Naive thymus-derived CD8-positive, alpha-beta T cell (primary cell): ENCODE measurements around the gene LRRC4C. TPM values are rescaled to one million over a fixed set of nuclear protein-coding genes. Genes with fewer than 3 reads are reported as not detected.

Experiments
- ATAC-seq, 2 donors: fragments of 150-1000 bp; cut with Tn5 transposase in 1 of 2; sonication (Bioruptor Pico), chemical (Tn5 transposase) in 1 of 2; 1 replicate in 1 of 2; 2 replicates in 1 of 2; pipeline ENCODE4 v1.10.0; 2021; ENCODE audit warnings: mild to moderate bottlenecking in 2 of 2, moderate library complexity in 2 of 2
- POLR2A ChIA-PET: fragments of 350-600 bp; sonication (Branson Sonifier 250); formaldehyde crosslinking; loops from one replicate; lab custom pipeline; 2021; ENCODE audit warnings: antibody characterized with exemption; lab: Charles Lee
- DNase-seq, 10 donors: peaks; one replicate each; pipeline versions ENCODE4 v3.0.0 to v3.0.0-alpha.2; 2020 to 2022
- H3K27ac Mint-ChIP-seq, 10 donors: one replicate each; pipeline ENCODE4 v1.8.0; 2020 to 2022; ENCODE audit warnings: mild to moderate bottlenecking in 10 of 10, mixed read lengths in 10 of 10, moderate library complexity in 4 of 10, inconsistent platforms in 1 of 10
- H3K27me3 Mint-ChIP-seq, 5 donors: one replicate each; pipeline ENCODE4 v1.8.0; 2021 to 2022; ENCODE audit warnings: mixed read lengths in 5 of 5
- H3K36me3 Mint-ChIP-seq, 3 donors: one replicate each; pipeline ENCODE4 v1.8.0; 2020 to 2022; ENCODE audit warnings: mixed read lengths in 3 of 3, mild to moderate bottlenecking in 2 of 3, inconsistent platforms in 1 of 3
- H3K4me1 Mint-ChIP-seq, 4 donors: one replicate each; pipeline ENCODE4 v1.8.0; 2021 to 2022; ENCODE audit warnings: mixed read lengths in 4 of 4
- H3K4me3 Mint-ChIP-seq, 10 donors: one replicate each; pipeline ENCODE4 v1.8.0; 2020 to 2022; ENCODE audit warnings: mild to moderate bottlenecking in 10 of 10, mixed read lengths in 10 of 10, moderate library complexity in 6 of 10, inconsistent platforms in 1 of 10
- H3K9me3 Mint-ChIP-seq, 9 donors: one replicate each; pipeline ENCODE4 v1.8.0; 2020 to 2022; ENCODE audit warnings: mixed read lengths in 9 of 9, mild to moderate bottlenecking in 3 of 9, inconsistent platforms in 1 of 9, moderate library complexity in 1 of 9
- polyA plus RNA-seq, 3 donors: library from polyadenylated mRNA; unstranded; fragments of 300-500 nt; fragmentation: Illumina TruSeq; gene quantifications; one replicate each; pipeline ENCODE4 v1.2.3, GENCODE V29; 2021
- total RNA-seq, 8 experiments: library from RNA in 2 of 8; stranded (reverse) in 2 of 8; gene quantifications; one replicate each; pipeline ENCODE4 v1.2.3 and lab custom pipeline; 2021 to 2026

LRRC4C gene
- total and polyA plus RNA-seq, 5 experiments from 2014 or later = not detected

- Mint-ChIP-seq H3K4me3 (no peak overlapping the region), H3K4me1 (no peaks in the 10 kb centered on the region), H3K36me3 (peaks cover 0 to 17% (median 0%) of the 10 kb centered on the region in 3 donors), H3K27me3 (no peaks in the 10 kb centered on the region), H3K9me3 (peaks cover 14 to 70% (median 31%) of the 10 kb centered on the region in 9 donors), H3K27ac (no peak overlapping the region)
- ATAC-seq = no peak
- DNase-seq = no peak
- POLR2A ChIA-PET = no interaction called here
Observed at GRCh38 chr11:40444151-40444550, 1015.3 kb downstream of the LRRC4C start.

GRCh38 chr11:40435344-40435743 lies 1024.1 kb downstream of the LRRC4C start:
- ATAC-seq = no peak
- H3K27me3 Mint-ChIP-seq = no peaks in the 10 kb centered on the region

GRCh38 chr11:40434926-40435325 lies 1024.5 kb downstream of the LRRC4C start:
- Mint-ChIP-seq H3K27ac (no peak overlapping the region), H3K27me3 (no peaks in the 10 kb centered on the region), H3K4me1 (no peaks in the 10 kb centered on the region), H3K36me3 (peaks cover 0 to 10% (median 4%) of the 10 kb centered on the region in 3 donors), H3K9me3 (peaks cover 2 to 43% (median 21%) of the 10 kb centered on the region in 9 donors), H3K4me3 (no peak overlapping the region)
- ATAC-seq (no peak), DNase-seq (no peak)
- POLR2A ChIA-PET = no interaction called here

More at GRCh38 chr11:40435344-40435743, 1024.1 kb downstream of the LRRC4C start:
- Mint-ChIP-seq H3K4me3 (no peak overlapping the region), H3K4me1 (no peaks in the 10 kb centered on the region), H3K9me3 (peaks cover 2 to 42% (median 21%) of the 10 kb centered on the region in 9 donors), H3K27ac (no peak overlapping the region), H3K36me3 (peaks cover 0 to 10% (median 4%) of the 10 kb centered on the region in 3 donors)
- no peak for DNase-seq
- POLR2A ChIA-PET = no interaction called here

GRCh38 chr11:40432358-40432757 lies 1027.1 kb downstream of the LRRC4C start:
- Mint-ChIP-seq H3K9me3 (peaks cover 5 to 39% (median 16%) of the 10 kb centered on the region in 9 donors), H3K27me3 (no peaks in the 10 kb centered on the region), H3K27ac (no peak overlapping the region), H3K4me1 (no peaks in the 10 kb centered on the region), H3K36me3 (peaks cover 0 to 10% (median 0%) of the 10 kb centered on the region in 3 donors), H3K4me3 (no peak overlapping the region)
- no peak for ATAC-seq
- no peak for DNase-seq
- POLR2A ChIA-PET = no interaction called here

- no peak for DNase-seq
Observed at GRCh38 chr11:40425168-40425567, 1034.3 kb downstream of the LRRC4C start.

GRCh38 chr11:40421208-40421981 lies 1038.1 kb downstream of the LRRC4C start:
- Mint-ChIP-seq H3K9me3 (peaks cover 8 to 46% (median 16%) of the 10 kb centered on the region in 9 donors), H3K4me1 (no peaks in the 10 kb centered on the region), H3K27ac (no peak overlapping the region), H3K4me3 (no peak overlapping the region), H3K36me3 (no peaks in the 10 kb centered on the region), H3K27me3 (no peaks in the 10 kb centered on the region)
- POLR2A ChIA-PET = no interaction called here
- ATAC-seq = no peak
- no peak for DNase-seq

More at GRCh38 chr11:40425168-40425567, 1034.3 kb downstream of the LRRC4C start:
- POLR2A ChIA-PET = no interaction called here
- peaks cover 0 to 5% (median 0%) of the 10 kb centered on the region in 3 donors for H3K36me3 Mint-ChIP-seq
- H3K9me3 Mint-ChIP-seq = peaks cover 7 to 31% (median 16%) of the 10 kb centered on the region in 9 donors
- H3K27ac Mint-ChIP-seq = no peak overlapping the region
- no peaks in the 10 kb centered on the region for H3K4me1 Mint-ChIP-seq
- ATAC-seq = no peak
- no peaks in the 10 kb centered on the region for H3K27me3 Mint-ChIP-seq
- H3K4me3 Mint-ChIP-seq = no peak overlapping the region

GRCh38 chr11:40417627-40418026 lies 1041.8 kb downstream of the LRRC4C start:
- H3K4me3 Mint-ChIP-seq = no peak overlapping the region
- POLR2A ChIA-PET = no interaction called here
- no peaks in the 10 kb centered on the region for H3K4me1 Mint-ChIP-seq
- H3K36me3 Mint-ChIP-seq = no peaks in the 10 kb centered on the region
- no peak overlapping the region for H3K27ac Mint-ChIP-seq
- no peak for ATAC-seq
- H3K9me3 Mint-ChIP-seq = peaks cover 6 to 48% (median 13%) of the 10 kb centered on the region in 9 donors
- H3K27me3 Mint-ChIP-seq = no peaks in the 10 kb centered on the region
- no peak for DNase-seq

GRCh38 chr11:40407355-40407754 lies 1052.1 kb downstream of the LRRC4C start:
- no peak overlapping the region for H3K4me3 Mint-ChIP-seq

GRCh38 chr11:40405614-40406013 lies 1053.8 kb downstream of the LRRC4C start:
- Mint-ChIP-seq H3K27me3 (no peaks in the 10 kb centered on the region), H3K36me3 (peaks cover 0 to 4% (median 0%) of the 10 kb centered on the region in 3 donors), H3K27ac (no peak overlapping the region), H3K4me3 (no peak overlapping the region), H3K4me1 (no peaks in the 10 kb centered on the region), H3K9me3 (peaks cover 7 to 22% (median 11%) of the 10 kb centered on the region in 9 donors)
- POLR2A ChIA-PET = no interaction called here
- ATAC-seq (no peak), DNase-seq (no peak)

More at GRCh38 chr11:40407355-40407754, 1052.1 kb downstream of the LRRC4C start:
- Mint-ChIP-seq H3K9me3 (peaks cover 5 to 22% (median 13%) of the 10 kb centered on the region in 9 donors), H3K27me3 (no peaks in the 10 kb centered on the region), H3K4me1 (no peaks in the 10 kb centered on the region), H3K27ac (no peak overlapping the region), H3K36me3 (peaks cover 0 to 4% (median 0%) of the 10 kb centered on the region in 3 donors)
- DNase-seq = no peak
- POLR2A ChIA-PET = no interaction called here
- ATAC-seq = no peak

GRCh38 chr11:40403321-40403720 lies 1056.1 kb downstream of the LRRC4C start:
- H3K36me3 Mint-ChIP-seq = peaks cover 0 to 4% (median 0%) of the 10 kb centered on the region in 3 donors
- H3K4me3 Mint-ChIP-seq = no peak overlapping the region

GRCh38 chr11:40401132-40401853 lies 1058.2 kb downstream of the LRRC4C start:
- H3K27me3 Mint-ChIP-seq = no peaks in the 10 kb centered on the region
- no peaks in the 10 kb centered on the region for H3K4me1 Mint-ChIP-seq
- DNase-seq (no peak), ATAC-seq (no peak)
- no peaks in the 10 kb centered on the region for H3K36me3 Mint-ChIP-seq
- POLR2A ChIA-PET = no interaction called here
- peaks cover 9 to 25% (median 11%) of the 10 kb centered on the region in 9 donors for H3K9me3 Mint-ChIP-seq
- no peak overlapping the region for H3K4me3 Mint-ChIP-seq
- H3K27ac Mint-ChIP-seq = no peak overlapping the region

More at GRCh38 chr11:40403321-40403720, 1056.1 kb downstream of the LRRC4C start:
- no peak for ATAC-seq
- peaks cover 9 to 26% (median 16%) of the 10 kb centered on the region in 9 donors for H3K9me3 Mint-ChIP-seq
- DNase-seq = no peak
- POLR2A ChIA-PET = no interaction called here
- H3K27me3 Mint-ChIP-seq = no peaks in the 10 kb centered on the region
- H3K27ac Mint-ChIP-seq = no peak overlapping the region
- no peaks in the 10 kb centered on the region for H3K4me1 Mint-ChIP-seq

GRCh38 chr11:40397141-40397540 lies 1062.3 kb downstream of the LRRC4C start:
- no peak overlapping the region for H3K4me3 Mint-ChIP-seq
- no peak overlapping the region for H3K27ac Mint-ChIP-seq
- ATAC-seq (no peak), DNase-seq (no peak)
- H3K4me1 Mint-ChIP-seq = no peaks in the 10 kb centered on the region
- H3K9me3 Mint-ChIP-seq = peaks cover 1 to 27% (median 14%) of the 10 kb centered on the region in 9 donors
- POLR2A ChIA-PET = no interaction called here
- H3K36me3 Mint-ChIP-seq = no peaks in the 10 kb centered on the region
- H3K27me3 Mint-ChIP-seq = no peaks in the 10 kb centered on the region

GRCh38 chr11:40393511-40393910 lies 1065.9 kb downstream of the LRRC4C start:
- Mint-ChIP-seq H3K36me3 (no peaks in the 10 kb centered on the region), H3K4me1 (no peaks in the 10 kb centered on the region), H3K4me3 (no peak overlapping the region), H3K27me3 (no peaks in the 10 kb centered on the region), H3K9me3 (peaks cover 4 to 34% (median 11%) of the 10 kb centered on the region in 9 donors), H3K27ac (no peak overlapping the region)
- no peak for DNase-seq
- no peak for ATAC-seq
- POLR2A ChIA-PET = no interaction called here
